ENCODE measurements around the gene GTPBP6.

The GTPBP6 gene, protein sequence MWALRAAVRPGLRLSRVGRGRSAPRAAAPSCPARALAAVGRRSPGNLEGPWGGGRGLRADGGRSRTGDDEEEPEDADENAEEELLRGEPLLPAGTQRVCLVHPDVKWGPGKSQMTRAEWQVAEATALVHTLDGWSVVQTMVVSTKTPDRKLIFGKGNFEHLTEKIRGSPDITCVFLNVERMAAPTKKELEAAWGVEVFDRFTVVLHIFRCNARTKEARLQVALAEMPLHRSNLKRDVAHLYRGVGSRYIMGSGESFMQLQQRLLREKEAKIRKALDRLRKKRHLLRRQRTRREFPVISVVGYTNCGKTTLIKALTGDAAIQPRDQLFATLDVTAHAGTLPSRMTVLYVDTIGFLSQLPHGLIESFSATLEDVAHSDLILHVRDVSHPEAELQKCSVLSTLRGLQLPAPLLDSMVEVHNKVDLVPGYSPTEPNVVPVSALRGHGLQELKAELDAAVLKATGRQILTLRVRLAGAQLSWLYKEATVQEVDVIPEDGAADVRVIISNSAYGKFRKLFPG

DNA sequence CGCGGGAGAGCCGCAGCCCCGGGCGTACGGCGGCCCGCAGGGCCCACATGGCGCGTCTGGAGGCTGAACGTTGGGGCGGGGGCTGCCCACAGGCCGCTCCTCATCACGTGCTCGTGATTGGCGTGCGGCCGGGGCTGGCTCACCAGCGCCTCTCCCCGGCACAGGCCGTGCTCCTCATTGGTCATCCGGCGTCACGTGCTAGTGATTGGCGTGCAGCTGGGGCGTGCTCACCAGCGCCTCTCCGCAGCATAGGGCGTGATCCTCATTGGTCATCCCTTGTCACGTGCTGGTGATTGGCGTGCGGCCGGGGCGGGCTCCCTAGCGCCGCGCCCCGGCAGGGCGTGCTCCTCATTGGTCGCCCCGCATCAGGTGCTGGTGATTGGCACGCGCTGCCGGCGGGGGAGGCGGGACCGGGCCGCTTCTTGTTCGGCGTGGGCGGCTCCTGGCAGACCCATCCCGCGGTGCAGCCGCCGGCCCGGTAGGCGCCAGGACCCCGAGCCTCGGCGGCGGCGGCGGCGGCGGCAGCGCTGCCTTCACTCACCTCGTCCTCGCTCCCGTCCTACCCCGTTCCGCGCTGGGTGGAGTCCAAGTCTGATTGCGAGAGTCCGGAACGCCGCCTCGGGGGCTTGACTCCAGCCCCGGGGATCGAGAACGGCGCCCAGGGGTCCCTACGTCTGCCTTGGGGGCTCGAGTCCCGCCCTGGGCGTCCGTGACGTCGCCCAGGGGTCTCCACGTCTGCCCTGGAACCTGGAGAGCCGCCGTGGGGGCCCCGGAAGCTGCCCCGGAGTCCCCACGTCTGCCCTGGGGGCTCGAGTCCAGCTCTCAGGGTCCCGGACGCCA is at the start of gene GTPBP6:
Gene GTPBP6, minus strand, starts transcription at position 58 of the 840 bp plus-strand sequence. Its CDS starts 9 bp downstream, at position 49.
- ATAC-seq (peak; percentile 78), DNase-seq (peak; percentile 98 to 100)
- Mint-ChIP-seq H3K27me3 (no peaks in the 10 kb centered on the region), H3K9me3 (no peaks in the 10 kb centered on the region), H3K4me1 (peaks cover 24% of the 10 kb centered on the region), H3K27ac (peak within 1 kb of the TSS; percentile 99 to 100), H3K4me3 (peak within 1 kb of the TSS; percentile 93 to 94)

- ATAC-seq: no peak
- Mint-ChIP-seq H3K9me3 (peaks cover 0 to 8% of the 10 kb centered on the region in 2 donors), H3K27me3 (peaks cover 23% of the 10 kb centered on the region), H3K4me1 (peaks cover 31% of the 10 kb centered on the region), H3K27ac (no peak overlapping the region), H3K4me3 (no peak overlapping the region)
- no peak for DNase-seq
Measured at GRCh38 chrX:367866-368265, 49.3 kb upstream of the GTPBP6 start.

DNA sequence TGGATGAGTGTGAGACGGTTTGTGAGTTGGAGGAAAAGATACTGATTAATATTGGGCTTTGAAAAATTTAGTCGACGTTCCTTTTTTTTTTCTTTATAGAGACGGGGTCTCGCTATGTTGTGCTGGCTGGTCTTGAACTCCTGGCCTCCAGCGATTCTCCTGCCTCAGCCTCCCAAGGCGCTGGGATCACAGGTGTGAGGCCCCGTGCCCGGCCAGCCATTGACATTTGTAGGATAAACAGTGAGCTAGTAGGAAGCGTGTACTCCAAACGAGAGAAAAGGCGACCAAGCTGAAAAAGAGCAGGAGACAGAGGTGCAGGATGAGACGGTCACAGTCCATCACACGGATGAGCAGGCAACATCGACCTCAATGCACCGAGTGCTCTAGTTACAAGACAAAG is 48.8 kb upstream of the GTPBP6 start:
- peaks cover 28% of the 10 kb centered on the region for H3K4me1 Mint-ChIP-seq
- peaks cover 2 to 11% of the 10 kb centered on the region in 2 donors for H3K9me3 Mint-ChIP-seq
- DNase-seq (no peak), ATAC-seq (no peak)
- H3K27me3 Mint-ChIP-seq: peaks cover 20% of the 10 kb centered on the region
- H3K27ac Mint-ChIP-seq: no peak overlapping the region
- H3K4me3 Mint-ChIP-seq: no peak overlapping the region

GRCh38 chrX:363621-364375 is 45.2 kb upstream of the GTPBP6 start:
- peaks cover 23 to 39% of the 10 kb centered on the region in 2 donors for H3K9me3 Mint-ChIP-seq
- H3K4me3 Mint-ChIP-seq: no peak overlapping the region
- H3K27ac Mint-ChIP-seq: peak overlapping the region in 1 of 2 donors; percentile 88
- ATAC-seq: no peak
- peaks cover 9% of the 10 kb centered on the region for H3K4me1 Mint-ChIP-seq
- DNase-seq: no peak
- no peaks in the 10 kb centered on the region for H3K27me3 Mint-ChIP-seq

GRCh38 chrX:362937-363620 is 44.5 kb upstream of the GTPBP6 start:
- Mint-ChIP-seq H3K9me3 (peaks cover 23 to 40% of the 10 kb centered on the region in 2 donors), H3K4me1 (peaks cover 14% of the 10 kb centered on the region), H3K27me3 (no peaks in the 10 kb centered on the region), H3K4me3 (no peak overlapping the region), H3K27ac (peak overlapping the region in 1 of 2 donors; percentile 54)
- DNase-seq: no peak
- ATAC-seq: no peak

DNA sequence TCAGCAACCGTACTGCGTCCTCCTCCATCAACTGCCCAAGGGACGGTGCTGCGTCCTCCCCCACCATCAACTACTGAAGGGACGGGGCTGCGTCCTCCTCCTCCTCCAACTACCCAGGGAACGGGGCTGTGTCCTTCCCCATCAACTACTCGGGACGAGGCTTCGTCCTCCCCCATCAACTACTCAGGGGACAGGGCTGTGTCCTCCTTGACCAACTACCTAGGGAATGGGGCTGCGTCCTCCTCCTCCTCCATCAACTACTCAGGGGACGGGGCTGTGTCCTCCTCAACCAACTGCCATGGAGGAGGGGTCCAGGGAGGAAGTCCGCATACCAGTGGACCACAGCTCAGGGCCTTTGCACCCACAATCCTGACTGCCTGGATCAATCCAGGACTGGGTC is 43.8 kb upstream of the GTPBP6 start:
- no peak for DNase-seq
- no peaks in the 10 kb centered on the region for H3K27me3 Mint-ChIP-seq
- H3K4me3 Mint-ChIP-seq: no peak overlapping the region
- peaks cover 21% of the 10 kb centered on the region for H3K4me1 Mint-ChIP-seq
- peaks cover 23 to 47% of the 10 kb centered on the region in 2 donors for H3K9me3 Mint-ChIP-seq
- no peak for ATAC-seq
- no peak overlapping the region for H3K27ac Mint-ChIP-seq

GRCh38 chrX:361231-362145 is 42.9 kb upstream of the GTPBP6 start:
- Mint-ChIP-seq H3K27ac (peak overlapping the region in 1 of 2 donors; percentile 80), H3K4me3 (no peak overlapping the region), H3K9me3 (peaks cover 23 to 47% of the 10 kb centered on the region in 2 donors), H3K27me3 (no peaks in the 10 kb centered on the region), H3K4me1 (peaks cover 30% of the 10 kb centered on the region)
- DNase-seq (no peak), ATAC-seq (no peak)

- DNase-seq (no peak), ATAC-seq (no peak)
- Mint-ChIP-seq H3K27ac (no peak overlapping the region), H3K27me3 (no peaks in the 10 kb centered on the region), H3K4me1 (peaks cover 35% of the 10 kb centered on the region), H3K4me3 (no peak overlapping the region), H3K9me3 (peaks cover 23 to 47% of the 10 kb centered on the region in 2 donors)
Measured at GRCh38 chrX:360496-361150, 42.0 kb upstream of the GTPBP6 start.

GRCh38 chrX:358651-359143 is 40.1 kb upstream of the GTPBP6 start:
- peak overlapping the region; percentile 54 to 93 for H3K27ac Mint-ChIP-seq
- H3K9me3 Mint-ChIP-seq: peaks cover 23 to 46% of the 10 kb centered on the region in 2 donors
- no peak overlapping the region for H3K4me3 Mint-ChIP-seq
- ATAC-seq: peak; percentile 26
- no peaks in the 10 kb centered on the region for H3K27me3 Mint-ChIP-seq
- peaks cover 45% of the 10 kb centered on the region for H3K4me1 Mint-ChIP-seq
- no peak for DNase-seq

GRCh38 chrX:357693-358471 is 39.3 kb upstream of the GTPBP6 start:
- Mint-ChIP-seq H3K27ac (peak overlapping the region; percentile 93 to 95), H3K27me3 (no peaks in the 10 kb centered on the region), H3K4me3 (peak overlapping the region; percentile 62 to 72), H3K9me3 (peaks cover 23 to 39% of the 10 kb centered on the region in 2 donors), H3K4me1 (peaks cover 38% of the 10 kb centered on the region)
- DNase-seq (peak; percentile 33 to 70), ATAC-seq (peak; percentile 94)

GRCh38 chrX:357035-357692 is 38.6 kb upstream of the GTPBP6 start:
- DNase-seq (no peak), ATAC-seq (peak; percentile 36)
- Mint-ChIP-seq H3K9me3 (peaks cover 19 to 34% of the 10 kb centered on the region in 2 donors), H3K27me3 (no peaks in the 10 kb centered on the region), H3K4me3 (peak overlapping the region; percentile 62 to 72), H3K4me1 (peaks cover 38% of the 10 kb centered on the region), H3K27ac (peak overlapping the region; percentile 93 to 95)

DNA sequence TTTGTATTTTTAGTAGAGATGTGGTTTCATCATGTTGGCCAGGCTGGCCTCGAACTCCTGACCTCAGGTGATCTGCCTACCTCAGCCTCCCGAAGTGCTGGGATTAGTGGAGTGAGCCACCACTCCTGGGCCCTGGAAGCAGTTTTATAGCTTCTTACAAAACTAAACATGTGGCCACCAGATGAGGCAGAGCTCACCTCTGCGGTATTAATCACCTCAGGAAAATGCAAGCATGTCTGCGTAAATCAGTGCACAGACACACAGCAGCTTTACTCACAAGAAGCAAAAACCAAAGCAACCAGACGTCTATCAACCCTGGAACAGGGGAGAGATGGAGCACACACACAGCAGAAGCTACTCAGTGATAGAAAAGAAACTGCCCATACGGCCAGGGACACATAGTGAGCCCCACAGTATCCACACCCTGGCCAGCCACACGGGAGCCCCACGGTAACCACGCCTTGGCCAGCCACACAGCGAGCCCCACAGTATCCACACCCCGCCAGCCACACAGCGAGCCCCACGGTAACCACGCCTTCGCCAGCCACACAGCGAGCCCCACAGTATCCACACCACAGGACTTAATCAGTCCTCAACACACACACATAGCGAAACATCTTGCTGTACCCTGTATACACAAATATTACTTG is 37.9 kb upstream of the GTPBP6 start:
- Mint-ChIP-seq H3K27ac (peak overlapping the region; percentile 93 to 95), H3K9me3 (peaks cover 16 to 27% of the 10 kb centered on the region in 2 donors), H3K4me3 (peak overlapping the region in 1 of 2 donors; percentile 72), H3K4me1 (peaks cover 38% of the 10 kb centered on the region), H3K27me3 (no peaks in the 10 kb centered on the region)
- DNase-seq (no peak), ATAC-seq (no peak)

Measured in stimulated activated naive CD8-positive, alpha-beta T cell treated with anti-CD3 and anti-CD28 coated beads, Interleukin-15, amount 100 ng/mL, for 72 hours (primary cell).